ENCODE results near the gene MMP25.

The MMP25 gene

DNA sequence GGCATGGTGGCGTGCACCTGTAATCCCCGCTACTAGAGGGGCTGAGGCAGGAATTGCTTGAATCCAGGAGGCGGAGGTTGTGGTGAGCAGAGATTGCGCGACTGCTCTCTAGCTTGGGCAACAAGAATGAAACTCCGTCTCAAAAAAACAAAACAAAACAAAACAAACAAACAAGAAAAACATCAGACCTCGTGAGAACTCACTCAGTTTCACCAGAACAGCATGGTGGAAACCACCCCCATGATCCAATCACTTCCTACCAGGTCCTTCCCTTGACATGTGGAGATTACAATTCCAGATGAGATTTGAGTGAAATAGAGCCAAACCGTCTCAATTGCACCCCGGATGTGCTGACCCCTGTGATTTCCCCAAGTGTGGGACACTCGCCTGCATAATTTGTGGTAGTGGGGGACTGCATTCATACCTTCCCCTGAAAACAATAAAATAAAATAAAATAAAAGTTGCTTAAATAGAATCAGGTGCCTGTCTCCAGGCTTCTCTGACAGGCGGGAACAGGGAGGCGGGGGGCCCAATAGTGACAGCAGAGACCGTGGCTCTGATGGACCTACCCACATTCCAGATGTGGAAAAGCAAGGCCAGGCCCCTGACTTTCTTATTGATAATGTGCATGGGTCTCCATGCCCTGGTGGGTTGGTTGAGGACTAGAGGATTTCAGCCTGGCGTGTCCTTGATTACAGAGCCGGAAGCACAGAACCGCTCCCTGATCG is 39.7 kb downstream of the MMP25 start:
- H3K27me3 ChIP-seq (replicated peaks; ENCODE audit: control insufficient read depth, insufficient read depth, low read length), result no peaks in the 10 kb centered on the region
- no peak overlapping the region for H3K4me3 ChIP-seq (replicated peaks; ENCODE audit: low read depth, low read length)
- H3K36me3 ChIP-seq (ENCODE audit: control insufficient read depth, insufficient read depth, low read length), result no peaks in the 10 kb centered on the region
- no peak for DNase-seq (ENCODE audit: extremely low read depth, insufficient read length)
- TF ChIP-seq, protein P1, sequence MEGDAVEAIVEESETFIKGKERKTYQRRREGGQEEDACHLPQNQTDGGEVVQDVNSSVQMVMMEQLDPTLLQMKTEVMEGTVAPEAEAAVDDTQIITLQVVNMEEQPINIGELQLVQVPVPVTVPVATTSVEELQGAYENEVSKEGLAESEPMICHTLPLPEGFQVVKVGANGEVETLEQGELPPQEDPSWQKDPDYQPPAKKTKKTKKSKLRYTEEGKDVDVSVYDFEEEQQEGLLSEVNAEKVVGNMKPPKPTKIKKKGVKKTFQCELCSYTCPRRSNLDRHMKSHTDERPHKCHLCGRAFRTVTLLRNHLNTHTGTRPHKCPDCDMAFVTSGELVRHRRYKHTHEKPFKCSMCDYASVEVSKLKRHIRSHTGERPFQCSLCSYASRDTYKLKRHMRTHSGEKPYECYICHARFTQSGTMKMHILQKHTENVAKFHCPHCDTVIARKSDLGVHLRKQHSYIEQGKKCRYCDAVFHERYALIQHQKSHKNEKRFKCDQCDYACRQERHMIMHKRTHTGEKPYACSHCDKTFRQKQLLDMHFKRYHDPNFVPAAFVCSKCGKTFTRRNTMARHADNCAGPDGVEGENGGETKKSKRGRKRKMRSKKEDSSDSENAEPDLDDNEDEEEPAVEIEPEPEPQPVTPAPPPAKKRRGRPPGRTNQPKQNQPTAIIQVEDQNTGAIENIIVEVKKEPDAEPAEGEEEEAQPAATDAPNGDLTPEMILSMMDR (IDR thresholded peaks at IDR 0.05; ENCODE audit: insufficient read depth, low read length, poor library complexity, severe bottlenecking), result no peak

DNA sequence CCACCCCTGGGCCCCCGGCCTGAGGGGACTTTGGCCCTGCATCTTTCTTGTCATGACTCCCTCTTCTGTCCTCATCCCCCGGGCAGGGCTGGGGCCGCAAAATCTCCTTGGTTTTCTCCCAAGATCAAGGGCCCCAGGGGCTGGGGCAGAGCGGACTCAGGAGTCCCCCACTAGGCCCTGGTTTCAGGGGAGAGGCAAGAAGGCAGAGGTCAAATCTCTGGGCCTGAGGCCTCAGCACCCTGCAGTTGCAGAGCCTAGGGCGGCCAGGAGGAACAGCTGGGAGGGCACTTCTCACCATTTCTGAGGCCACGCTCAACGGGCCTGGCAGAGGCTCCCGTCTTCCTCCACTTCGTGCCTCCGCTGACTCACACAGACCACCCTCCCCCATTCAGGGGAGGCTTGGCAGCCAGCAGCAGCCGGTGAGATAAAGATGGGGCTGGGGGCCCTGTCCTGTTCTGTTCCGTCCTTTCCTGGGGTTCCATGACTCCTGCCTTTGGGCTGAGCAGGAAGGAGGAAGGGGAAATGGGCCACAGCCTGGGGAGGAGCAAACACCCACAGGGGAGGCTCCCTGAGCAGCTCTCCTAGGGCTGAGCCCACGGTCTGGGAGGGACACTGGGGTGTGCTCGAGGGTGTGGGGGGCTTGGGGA is 40.4 kb downstream of the MMP25 start:
- TF ChIP-seq, protein P1 (IDR thresholded peaks at IDR 0.05; ENCODE audit: insufficient read depth, low read length, poor library complexity, severe bottlenecking), result no peak
- Histone ChIP-seq H3K4me3 (replicated peaks; ENCODE audit: low read depth, low read length) (no peak overlapping the region), H3K27me3 (replicated peaks; ENCODE audit: control insufficient read depth, insufficient read depth, low read length) (no peaks in the 10 kb centered on the region), H3K36me3 (ENCODE audit: control insufficient read depth, insufficient read depth, low read length) (no peaks in the 10 kb centered on the region)
- no peak for DNase-seq (ENCODE audit: extremely low read depth, insufficient read length)

DNA sequence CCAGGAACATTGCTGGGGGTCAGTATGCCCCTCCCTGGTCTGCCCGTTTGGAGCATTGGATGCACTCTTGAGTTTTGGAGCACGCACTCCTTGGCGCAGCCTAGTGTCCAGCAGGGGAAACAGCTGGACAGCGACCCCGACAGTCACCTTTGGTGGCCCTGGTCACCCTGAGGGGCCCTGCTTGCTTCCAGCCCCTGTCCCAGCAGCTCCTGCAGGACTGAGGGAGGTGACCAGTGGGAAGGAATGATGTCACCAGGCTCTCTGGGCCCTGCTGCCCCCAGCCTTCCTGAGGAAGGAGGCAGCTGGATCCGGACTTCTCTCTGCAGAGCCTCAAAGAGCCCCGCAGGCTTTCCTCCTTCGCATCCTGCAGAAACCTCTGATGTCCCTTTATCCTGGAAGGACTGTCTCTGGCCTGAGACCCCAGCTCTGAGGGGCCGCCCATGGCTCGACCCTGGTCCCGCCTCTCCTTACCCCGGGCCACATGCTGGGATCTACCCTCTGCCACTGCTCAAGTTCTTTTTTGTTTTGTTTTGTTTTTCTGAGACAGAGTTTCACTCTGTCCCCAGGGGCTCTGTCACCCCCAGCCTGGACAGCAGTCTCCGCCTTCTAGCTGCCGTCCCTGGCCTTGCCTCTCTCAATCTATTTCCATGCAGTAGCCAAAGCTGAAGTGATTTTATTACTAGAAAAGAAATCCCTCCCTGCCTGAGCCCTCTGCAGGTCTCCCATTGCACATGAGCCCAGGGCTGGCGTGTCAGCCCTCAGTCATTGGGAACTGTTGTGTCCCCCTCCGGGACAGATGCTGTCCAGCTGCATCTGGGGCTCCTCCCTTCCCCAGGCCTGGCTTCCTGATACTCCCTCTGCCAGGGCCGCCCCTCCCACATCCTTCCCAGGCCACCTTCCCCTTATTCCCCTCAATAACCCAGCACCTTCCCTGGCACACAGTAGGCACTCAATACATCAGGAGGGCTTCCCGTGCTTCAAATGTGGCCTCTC is 41.2 kb downstream of the MMP25 start:
- Histone ChIP-seq H3K4me3 (replicated peaks; ENCODE audit: low read depth, low read length) (no peak overlapping the region), H3K36me3 (ENCODE audit: control insufficient read depth, insufficient read depth, low read length) (no peaks in the 10 kb centered on the region), H3K27me3 (replicated peaks; ENCODE audit: control insufficient read depth, insufficient read depth, low read length) (no peaks in the 10 kb centered on the region)
- no peak for DNase-seq (ENCODE audit: extremely low read depth, insufficient read length)
- TF ChIP-seq, protein P1 (IDR thresholded peaks at IDR 0.05; ENCODE audit: insufficient read depth, low read length, poor library complexity, severe bottlenecking), result peak; percentile 34

DNA sequence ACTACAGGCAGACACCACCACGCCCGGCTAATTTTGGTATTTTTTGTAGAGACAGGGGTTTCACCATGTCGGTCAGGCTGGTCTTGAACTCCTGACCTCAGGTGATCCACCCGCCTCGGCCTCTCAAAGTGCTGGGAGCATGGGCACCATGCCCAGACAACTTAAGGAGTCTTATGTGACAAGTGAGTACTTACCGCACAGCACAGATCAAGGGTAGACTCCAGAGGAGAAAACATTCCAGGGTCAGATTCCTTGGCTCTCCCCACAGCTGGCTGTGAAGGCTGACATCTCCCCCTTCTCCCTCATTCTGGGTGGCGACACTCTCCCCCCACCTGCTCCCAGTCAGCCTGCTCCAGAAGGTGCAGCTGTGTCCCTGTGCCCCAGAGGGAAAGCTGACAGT is 42.1 kb downstream of the MMP25 start:
- DNase-seq (ENCODE audit: extremely low read depth, insufficient read length), result no peak
- TF ChIP-seq, protein P1 (IDR thresholded peaks at IDR 0.05; ENCODE audit: insufficient read depth, low read length, poor library complexity, severe bottlenecking), result no peak
- Histone ChIP-seq H3K4me3 (replicated peaks; ENCODE audit: low read depth, low read length) (no peak overlapping the region), H3K27me3 (replicated peaks; ENCODE audit: control insufficient read depth, insufficient read depth, low read length) (no peaks in the 10 kb centered on the region), H3K36me3 (ENCODE audit: control insufficient read depth, insufficient read depth, low read length) (no peaks in the 10 kb centered on the region)

DNA sequence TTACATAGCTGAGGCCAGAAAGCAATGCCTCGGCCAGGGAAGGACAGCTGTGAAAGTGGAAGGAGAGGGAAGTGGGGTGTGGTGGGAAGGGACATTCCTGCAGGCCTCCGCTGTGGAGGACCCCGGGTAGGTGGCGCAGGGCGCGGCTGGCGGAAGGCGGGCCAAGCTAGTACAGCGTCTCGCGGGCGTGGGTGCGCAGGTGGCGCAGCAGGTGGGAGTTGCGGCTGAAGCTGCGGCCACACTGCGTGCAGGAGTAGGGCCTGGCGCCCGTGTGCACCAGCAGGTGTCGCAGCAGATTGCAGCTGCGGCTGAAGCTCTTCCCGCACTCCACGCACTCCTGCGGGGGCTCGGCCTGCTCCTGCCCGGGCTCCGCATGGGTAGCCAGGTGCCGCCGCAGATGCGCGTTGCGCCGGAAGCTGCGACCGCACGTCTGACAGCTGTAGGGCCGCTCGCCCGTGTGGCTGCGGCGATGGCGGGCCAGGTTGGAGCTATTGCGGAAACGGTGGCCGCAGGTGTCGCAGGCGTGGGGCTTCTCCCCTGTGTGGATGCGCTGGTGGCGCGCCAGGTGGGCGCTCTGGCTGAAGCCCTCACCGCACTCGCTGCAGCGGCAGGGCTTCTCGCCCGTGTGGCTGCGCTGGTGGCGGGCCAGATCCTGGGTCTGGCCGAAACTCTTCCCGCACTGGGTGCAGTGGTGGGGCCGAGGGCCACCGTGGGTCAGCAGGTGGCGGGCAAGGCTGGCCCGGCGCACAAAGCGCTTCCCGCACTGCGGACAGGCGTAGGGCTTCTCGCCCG is 42.8 kb downstream of the MMP25 start:
- DNase-seq (ENCODE audit: extremely low read depth, insufficient read length), result no peak
- H3K36me3 ChIP-seq (ENCODE audit: control insufficient read depth, insufficient read depth, low read length), result no peaks in the 10 kb centered on the region

More for the DNA sequence above, 42.8 kb downstream of the MMP25 start:
- TF ChIP-seq, protein P1 (IDR thresholded peaks at IDR 0.05; ENCODE audit: insufficient read depth, low read length, poor library complexity, severe bottlenecking), result no peak
- no peaks in the 10 kb centered on the region for H3K27me3 ChIP-seq (replicated peaks; ENCODE audit: control insufficient read depth, insufficient read depth, low read length)
- no peak overlapping the region for H3K4me3 ChIP-seq (replicated peaks; ENCODE audit: low read depth, low read length)

Data from GM06990 (cell line).